Liver (tissue), 9 donors: Measurements from ENCODE around the gene MBP. TPM values are rescaled to one million over a fixed set of nuclear protein-coding genes. Genes with fewer than 3 reads are reported as not detected.

Experiments used
- DNase-seq: peaks from one replicate; pipeline ENCODE4 v3.0.0-alpha.2; 2017; ENCODE audit warnings: low spot score
- H3K27ac ChIP-seq, 2 donors: one replicate each; pipeline ENCODE4 v1.7.0; 2013; ENCODE audit warnings: inconsistent platforms in 2 of 2, low read length in 2 of 2, control low read depth in 1 of 2, low read depth in 1 of 2, mild to moderate bottlenecking in 1 of 2
- H3K27me3 ChIP-seq, 4 donors: one replicate each; pipeline versions ENCODE4 v1.6.1 to v1.7.0; 2013; ENCODE audit warnings: low read length in 3 of 4, inconsistent platforms in 1 of 4, mild to moderate bottlenecking in 1 of 4, moderate library complexity in 1 of 4; ENCODE audit not compliant: control insufficient read depth in 4 of 4, insufficient read depth in 4 of 4
- H3K36me3 ChIP-seq, 4 donors: one replicate each; pipeline versions ENCODE4 v1.6.1 to v1.7.0; 2013; ENCODE audit warnings: low read length in 3 of 4, mild to moderate bottlenecking in 3 of 4, low read depth in 1 of 4, moderate library complexity in 1 of 4; ENCODE audit not compliant: control insufficient read depth in 4 of 4, insufficient read depth in 3 of 4
- H3K4me1 ChIP-seq, 4 donors: one replicate each; pipeline versions ENCODE4 v1.6.1 to v1.7.0; 2013; ENCODE audit warnings: low read length in 3 of 4, mild to moderate bottlenecking in 3 of 4, moderate library complexity in 1 of 4; ENCODE audit not compliant: control insufficient read depth in 4 of 4, insufficient read depth in 4 of 4
- H3K4me3 ChIP-seq, 3 donors: one replicate each; pipeline versions ENCODE4 v1.6.1 to v1.7.0; 2013; ENCODE audit warnings: low read length in 3 of 3, control low read depth in 1 of 3, low read depth in 1 of 3, mild to moderate bottlenecking in 1 of 3
- H3K9ac ChIP-seq, 2 donors: one replicate each; pipeline ENCODE4 v1.7.0; 2013; ENCODE audit warnings: low read length in 2 of 2, mild to moderate bottlenecking in 2 of 2, moderate library complexity in 2 of 2, control low read depth in 1 of 2, low read depth in 1 of 2
- H3K9me3 ChIP-seq, 4 donors: one replicate each; pipeline versions ENCODE4 v1.6.1 to v1.7.0; 2013; ENCODE audit warnings: low read length in 3 of 4; ENCODE audit not compliant: control insufficient read depth in 4 of 4
- ATF3 ChIP-seq: IDR thresholded peaks from 2 replicates; pipeline ENCODE4 v1.6.1; 2016; ENCODE audit warnings: antibody characterized with exemption
- CTCF ChIP-seq: fragments of 150-350 bp; IDR thresholded peaks from 2 replicates; pipeline ENCODE4 v1.5.1; 2017; ENCODE audit warnings: improper control_type of control experiment, low read depth, low read length; ENCODE audit not compliant: missing input control
- EGR1 ChIP-seq, 2 donors: IDR thresholded peaks; 2 replicates each; pipeline ENCODE4 v1.6.1; 2016 to 2018; ENCODE audit warnings: antibody characterized with exemption in 2 of 2, low read depth in 2 of 2
- FOXA1 ChIP-seq: IDR thresholded peaks from 2 replicates; pipeline ENCODE4 v1.6.1; 2016; ENCODE audit warnings: antibody characterized with exemption
- HNF4A ChIP-seq, 2 donors: conservative IDR thresholded peaks; 2 replicates each; pipeline ENCODE4 v1.6.1; 2016; ENCODE audit warnings: antibody characterized with exemption in 2 of 2, mild to moderate bottlenecking in 2 of 2
- NR2F2 ChIP-seq: IDR thresholded peaks from 2 replicates; pipeline ENCODE4 v1.6.1; 2016; ENCODE audit warnings: antibody characterized with exemption
- RAD21 ChIP-seq, 2 donors: IDR thresholded peaks; 2 replicates each; pipeline ENCODE4 v1.6.1; 2016; ENCODE audit warnings: antibody characterized with exemption in 2 of 2, mild to moderate bottlenecking in 2 of 2
- REST ChIP-seq: IDR thresholded peaks from 2 replicates; pipeline ENCODE4 v1.6.1; 2016; ENCODE audit warnings: antibody characterized with exemption, mild to moderate bottlenecking
- RXRA ChIP-seq, 2 donors: IDR thresholded peaks; 2 replicates each; pipeline ENCODE4 v1.6.1; 2017 to 2018; ENCODE audit warnings: antibody characterized with exemption in 2 of 2, mild to moderate bottlenecking in 1 of 2
- SP1 ChIP-seq: IDR thresholded peaks from 2 replicates; pipeline ENCODE4 v1.6.1; 2018; ENCODE audit warnings: antibody characterized with exemption, mild to moderate bottlenecking
- ZBTB33 ChIP-seq: IDR thresholded peaks from 2 replicates; pipeline ENCODE4 v1.6.1; 2016; ENCODE audit warnings: antibody characterized with exemption
- WGBS: extraction: QIAGEN DNeasy Blood & Tissue Kit; methylation state at CpG from one replicate; pipeline ENCODE4 v1.1.7; 2013; 5-methylcytosine and 5-hydroxymethylcytosine counted together
- polyA plus RNA-seq, 2 donors: library from polyadenylated mRNA; stranded (reverse) in 1 of 2; unstranded in 1 of 2; fragments of 200-250 nt in 1 of 2; fragments of >200 nt in 1 of 2; fragmentation: Nextera tagmentation in 1 of 2; extraction: Ambion mirVana in 1 of 2; gene quantifications; one replicate each; pipeline versions ENCODE4 v1.2.1 to v1.2.3, GENCODE V29; 2013 to 2015
- total RNA-seq, 2 donors: library from RNA; depleted of rRNA; stranded (reverse); fragments of >200 nt; gene quantifications; one replicate each; pipeline ENCODE4 v1.2.3, GENCODE V29; 2014
- donor health status: healthy.
- donor health status: healthy.
- donor health status: healthy.
- donor health status: healthy.
- donor health status: healthy.

MBP gene
- total and polyA plus RNA-seq, 4 donors: 9.7 to 23.3 (median 17.7) TPM

GRCh38 chr18:77039196-77040130, 93.1 kb downstream of the MBP start:
- Histone ChIP-seq H3K4me3 (no peak overlapping the region), H3K27me3 (no peaks in the 10 kb centered on the region), H3K4me1 (peaks cover 0 to 4% (median 0%) of the 10 kb centered on the region in 4 donors), H3K9me3 (no peaks in the 10 kb centered on the region), H3K9ac (no peak overlapping the region), H3K36me3 (peaks cover 0 to 9% (median 0%) of the 10 kb centered on the region in 4 donors), H3K27ac (no peak overlapping the region)
- WGBS: 88% methylated on average over 10 of the region's 10 CpGs
- no peak for DNase-seq
- TF ChIP-seq HNF4A (conservative IDR thresholded peaks at IDR 0.05): no peak
- TF ChIP-seq RXRA (IDR thresholded peaks at IDR 0.05): no peak
- TF ChIP-seq EGR1 (IDR thresholded peaks at IDR 0.05; ENCODE audit: low read depth in 2 of 2): no peak
- TF ChIP-seq CTCF: no peak

- TF ChIP-seq SP1: no peak
- TF ChIP-seq CTCF: no peak
- Histone ChIP-seq H3K27ac (no peak overlapping the region), H3K36me3 (peaks cover 0 to under 1% (median 0%) of the 10 kb centered on the region in 4 donors), H3K4me1 (peaks cover 0 to 4% (median 0%) of the 10 kb centered on the region in 4 donors), H3K9me3 (no peaks in the 10 kb centered on the region), H3K27me3 (no peaks in the 10 kb centered on the region), H3K4me3 (no peak overlapping the region), H3K9ac (no peak overlapping the region)
- DNase-seq: no peak
- WGBS: 82% methylated on average over 3 of the region's 3 CpGs
Observed at GRCh38 chr18:77038182-77038858, 94.3 kb downstream of the MBP start.

GRCh38 chr18:77037567-77037966, 95.0 kb downstream of the MBP start:
- 89% methylated on average over 13 of the region's 13 CpGs for WGBS
- Histone ChIP-seq H3K9ac (no peak overlapping the region), H3K27me3 (no peaks in the 10 kb centered on the region), H3K36me3 (no peaks in the 10 kb centered on the region), H3K27ac (no peak overlapping the region), H3K4me1 (peaks cover 0 to 4% (median 0%) of the 10 kb centered on the region in 4 donors), H3K4me3 (no peak overlapping the region), H3K9me3 (no peaks in the 10 kb centered on the region)
- no peak for DNase-seq
- no peak for TF ChIP-seq ZBTB33
- no peak for TF ChIP-seq NR2F2
- no peak for TF ChIP-seq RAD21 (IDR thresholded peaks at IDR 0.05)
- no peak for TF ChIP-seq ATF3
- TF ChIP-seq CTCF: no peak
- no peak for TF ChIP-seq RXRA (IDR thresholded peaks at IDR 0.05)
- TF ChIP-seq FOXA1: no peak
- no peak for TF ChIP-seq REST
